ENCODE data around the gene ARPP19.
"Not testable (repeated sequence)": the region's sequence is repeated elsewhere in the genome, so short reads cannot be mapped to it uniquely, and the experiment has no call there.

DNA sequence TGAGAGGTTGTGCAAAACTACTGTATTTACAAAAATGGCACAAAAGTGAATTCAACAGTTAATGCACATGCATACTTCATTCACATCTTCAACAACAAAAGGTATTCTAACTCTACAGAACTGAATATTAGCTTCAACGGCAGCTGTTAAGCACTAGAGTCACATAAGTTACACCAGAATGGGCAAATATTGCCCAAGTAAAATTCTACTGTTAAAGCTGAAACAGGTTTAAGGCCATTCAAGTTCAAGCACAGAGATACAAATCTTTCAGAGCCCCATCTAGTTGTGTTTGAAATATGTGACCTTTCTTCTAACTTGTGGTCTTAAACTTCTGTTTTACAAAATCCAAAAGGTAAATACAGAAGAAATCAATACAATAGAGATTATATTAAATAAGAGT lies 17.6 kb downstream of the ARPP19 start:
- TF ChIP-seq, protein P1, sequence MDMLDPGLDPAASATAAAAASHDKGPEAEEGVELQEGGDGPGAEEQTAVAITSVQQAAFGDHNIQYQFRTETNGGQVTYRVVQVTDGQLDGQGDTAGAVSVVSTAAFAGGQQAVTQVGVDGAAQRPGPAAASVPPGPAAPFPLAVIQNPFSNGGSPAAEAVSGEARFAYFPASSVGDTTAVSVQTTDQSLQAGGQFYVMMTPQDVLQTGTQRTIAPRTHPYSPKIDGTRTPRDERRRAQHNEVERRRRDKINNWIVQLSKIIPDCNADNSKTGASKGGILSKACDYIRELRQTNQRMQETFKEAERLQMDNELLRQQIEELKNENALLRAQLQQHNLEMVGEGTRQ (IDR thresholded peaks at IDR 0.05; ENCODE audit: borderline replicate concordance, low read depth, low read length), result not testable (repeated sequence)
- TF ChIP-seq, protein P2, sequence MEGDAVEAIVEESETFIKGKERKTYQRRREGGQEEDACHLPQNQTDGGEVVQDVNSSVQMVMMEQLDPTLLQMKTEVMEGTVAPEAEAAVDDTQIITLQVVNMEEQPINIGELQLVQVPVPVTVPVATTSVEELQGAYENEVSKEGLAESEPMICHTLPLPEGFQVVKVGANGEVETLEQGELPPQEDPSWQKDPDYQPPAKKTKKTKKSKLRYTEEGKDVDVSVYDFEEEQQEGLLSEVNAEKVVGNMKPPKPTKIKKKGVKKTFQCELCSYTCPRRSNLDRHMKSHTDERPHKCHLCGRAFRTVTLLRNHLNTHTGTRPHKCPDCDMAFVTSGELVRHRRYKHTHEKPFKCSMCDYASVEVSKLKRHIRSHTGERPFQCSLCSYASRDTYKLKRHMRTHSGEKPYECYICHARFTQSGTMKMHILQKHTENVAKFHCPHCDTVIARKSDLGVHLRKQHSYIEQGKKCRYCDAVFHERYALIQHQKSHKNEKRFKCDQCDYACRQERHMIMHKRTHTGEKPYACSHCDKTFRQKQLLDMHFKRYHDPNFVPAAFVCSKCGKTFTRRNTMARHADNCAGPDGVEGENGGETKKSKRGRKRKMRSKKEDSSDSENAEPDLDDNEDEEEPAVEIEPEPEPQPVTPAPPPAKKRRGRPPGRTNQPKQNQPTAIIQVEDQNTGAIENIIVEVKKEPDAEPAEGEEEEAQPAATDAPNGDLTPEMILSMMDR (IDR thresholded peaks at IDR 0.05), result not testable (repeated sequence)
- not testable (repeated sequence) for TF ChIP-seq RAD21 (IDR thresholded peaks at IDR 0.05; ENCODE audit: low read length)
